Fibroblast of skin of scalp (primary cell): ENCODE measurements around the gene CD44.

Experiments
- DNase-seq: peaks from one replicate; pipeline ENCODE4 v3.0.0-alpha.2; 2013

Gene CD44

GRCh38 chr11:35112056-35112845, 26.7 kb upstream of the CD44 start:
- DNase-seq: no peak

- no peak for DNase-seq
Observed at GRCh38 chr11:35112846-35113105, 26.2 kb upstream of the CD44 start.

GRCh38 chr11:35114906-35115687, 23.9 kb upstream of the CD44 start:
- DNase-seq: no peak

- no peak for DNase-seq
Observed at GRCh38 chr11:35115688-35116030, 23.3 kb upstream of the CD44 start.

- no peak for DNase-seq
Observed at GRCh38 chr11:35116245-35116644, 22.7 kb upstream of the CD44 start.

- DNase-seq: no peak
Observed at GRCh38 chr11:35116762-35117640, 22.0 kb upstream of the CD44 start.

GRCh38 chr11:35118906-35119305, 20.1 kb upstream of the CD44 start:
- no peak for DNase-seq

GRCh38 chr11:35121326-35121865, 17.6 kb upstream of the CD44 start:
- DNase-seq: no peak

GRCh38 chr11:35122308-35122707, 16.7 kb upstream of the CD44 start:
- no peak for DNase-seq

- no peak for DNase-seq
Observed at GRCh38 chr11:35126000-35126878, 12.7 kb upstream of the CD44 start.

- no peak for DNase-seq
Observed at GRCh38 chr11:35126879-35127581, 11.9 kb upstream of the CD44 start.

GRCh38 chr11:35127619-35128018, 11.4 kb upstream of the CD44 start:
- no peak for DNase-seq

GRCh38 chr11:35131094-35131493, 7.9 kb upstream of the CD44 start:
- DNase-seq: no peak

GRCh38 chr11:35131886-35132285, 7.1 kb upstream of the CD44 start:
- no peak for DNase-seq

- DNase-seq: no peak
Observed at GRCh38 chr11:35133656-35134055, 5.3 kb upstream of the CD44 start.

GRCh38 chr11:35134403-35135148, 4.4 kb upstream of the CD44 start:
- DNase-seq: peak; percentile 74

- DNase-seq: peak; percentile 47
Observed at GRCh38 chr11:35135222-35135621, 3.7 kb upstream of the CD44 start.

GRCh38 chr11:35136311-35136710, 2.7 kb upstream of the CD44 start:
- no peak for DNase-seq

- DNase-seq: no peak
Observed at GRCh38 chr11:35138058-35138457, 913 bp upstream of the CD44 start.

- DNase-seq: peak; percentile 35
Observed at GRCh38 chr11:35138606-35138942, 397 bp upstream of the CD44 start.
